Neural cell (in vitro differentiated cells): ENCODE data around the gene CXXC1. TPM values are rescaled to one million over a fixed set of nuclear protein-coding genes. Genes with fewer than 3 reads are reported as not detected.

Source experiments
- H2AFZ ChIP-seq: fragments of 200-600, 300-800 bp; sonication (generic), shearing (Covaris generic); 2 replicates; pipeline ENCODE4 v1.6.0; 2014; ENCODE audit warnings: low read depth, mild to moderate bottlenecking, antibody characterized with exemption, low read length, moderate library complexity
- H3F3A ChIP-seq: fragments of 200-600 bp; shearing (Covaris generic); 2 replicates; pipeline ENCODE4 v1.6.1; 2016; ENCODE audit warnings: mild to moderate bottlenecking, moderate library complexity, mixed read lengths, antibody characterized with exemption, low read length; ENCODE audit not compliant: insufficient read depth, poor library complexity, severe bottlenecking
- H3K27ac ChIP-seq: fragments of 200-600, 300-800 bp; sonication (generic), shearing (Covaris generic); 2 replicates; pipeline ENCODE4 v1.5.1; 2014; ENCODE audit warnings: mild to moderate bottlenecking, low read length, moderate library complexity
- H3K27me3 ChIP-seq: fragments of 300-800, 200-600 bp; sonication (generic), shearing (Covaris generic); 2 replicates; pipeline ENCODE4 v1.6.0; 2014; ENCODE audit warnings: mild to moderate bottlenecking, low read depth, low read length, moderate library complexity; ENCODE audit not compliant: insufficient read depth
- H3K36me3 ChIP-seq: fragments of 300-800, 200-600 bp; sonication (generic), shearing (Covaris generic); 2 replicates; pipeline ENCODE4 v1.5.1; 2014; ENCODE audit warnings: mild to moderate bottlenecking, antibody characterized with exemption, low read length, moderate library complexity; ENCODE audit not compliant: insufficient read depth
- H3K4me2 ChIP-seq: fragments of 300-800, 200-600 bp; sonication (generic), shearing (Covaris generic); 2 replicates; pipeline ENCODE4 v1.6.0; 2014; ENCODE audit warnings: mild to moderate bottlenecking, low read length
- H3K4me3 ChIP-seq: fragments of 300-800, 200-600 bp; sonication (generic), shearing (Covaris generic); 2 replicates; pipeline ENCODE4 v1.5.1; 2014; ENCODE audit warnings: mild to moderate bottlenecking, low read length, moderate library complexity
- H3K79me2 ChIP-seq: fragments of 200-600 bp; shearing (Covaris generic); replicated peaks from 2 replicates; pipeline ENCODE4 v1.6.0; 2014; ENCODE audit warnings: mild to moderate bottlenecking, low read length, moderate library complexity; ENCODE audit not compliant: insufficient read depth
- H3K9ac ChIP-seq: fragments of 300-800, 200-600 bp; sonication (generic), shearing (Covaris generic); 2 replicates; pipeline ENCODE4 v1.6.1; 2016; ENCODE audit warnings: mild to moderate bottlenecking, low read length, mixed read lengths
- H3K9me2 ChIP-seq: fragments of 200-600 bp; shearing (Covaris generic); 2 replicates; pipeline ENCODE4 v1.6.1; 2016; ENCODE audit warnings: mild to moderate bottlenecking, low read length, mixed read lengths; ENCODE audit not compliant: insufficient read depth
- H3K9me3 ChIP-seq: fragments of 200-600, 300-800 bp; sonication (generic), shearing (Covaris generic); 2 replicates; pipeline ENCODE4 v1.6.1; 2016; ENCODE audit warnings: mild to moderate bottlenecking, mixed run types, low read length, moderate library complexity, mixed read lengths
- H4K20me1 ChIP-seq: fragments of 200-600 bp; shearing (Covaris generic); 2 replicates; pipeline ENCODE4 v1.6.1; 2016; ENCODE audit warnings: mild to moderate bottlenecking, mixed run types; ENCODE audit not compliant: insufficient read depth
- EP300 ChIP-seq: fragments of 450-650 bp; conservative IDR thresholded peaks from 2 replicates; pipeline ENCODE4 v1.6.1; 2014; ENCODE audit warnings: antibody characterized with exemption, mild to moderate bottlenecking, moderate library complexity; ENCODE audit not compliant: poor library complexity, severe bottlenecking
- EZH2 ChIP-seq: fragments of 200-600, 300-800 bp; shearing (Covaris generic), sonication (generic); IDR thresholded peaks from 2 replicates; pipeline ENCODE4 v1.6.1; 2014; ENCODE audit warnings: antibody characterized with exemption, low read length, borderline replicate concordance, mild to moderate bottlenecking; ENCODE audit not compliant: insufficient read depth, poor library complexity, severe bottlenecking
- MXI1 ChIP-seq: fragments of 450-650 bp; conservative IDR thresholded peaks from 2 replicates; pipeline ENCODE4 v1.6.1; 2014; ENCODE audit warnings: antibody characterized with exemption, mild to moderate bottlenecking; ENCODE audit not compliant: poor library complexity, severe bottlenecking
- POLR2AphosphoS5 ChIP-seq: IDR thresholded peaks from 2 replicates; pipeline ENCODE4 v1.6.1; 2012
- RAD21 ChIP-seq: fragments of 450-650 bp; conservative IDR thresholded peaks from 2 replicates; pipeline ENCODE4 v1.6.1; 2014; ENCODE audit warnings: antibody characterized with exemption, mild to moderate bottlenecking, moderate library complexity
- SMC3 ChIP-seq: fragments of 450-650 bp; conservative IDR thresholded peaks from 2 replicates; pipeline ENCODE4 v1.6.1; 2014; ENCODE audit warnings: antibody characterized with exemption, mild to moderate bottlenecking, moderate library complexity; ENCODE audit not compliant: poor library complexity
- TAF1 ChIP-seq: IDR thresholded peaks from 2 replicates; pipeline ENCODE4 v1.6.1; 2012; ENCODE audit warnings: low read depth
- polyA plus RNA-seq: library from polyadenylated mRNA; depleted of rRNA; stranded (reverse); fragments of >200 nt; gene quantifications from 2 replicates; pipeline ENCODE4 v1.2.3, GENCODE V29; 2014
- TF ChIP-seq, protein P1 (sequence below): fragments of 450-650 bp; IDR thresholded peaks from 2 replicates; pipeline ENCODE4 v1.5.1; 2014; ENCODE audit warnings: antibody characterized with exemption, mild to moderate bottlenecking, moderate library complexity; ENCODE audit not compliant: poor library complexity, severe bottlenecking
- TF ChIP-seq, protein P2 (sequence below): IDR thresholded peaks from 2 replicates; pipeline ENCODE4 v1.6.1; 2012; ENCODE audit warnings: borderline replicate concordance

Gene CXXC1
- polyA plus RNA-seq, 1 donor from 2014 or later: 99.8 TPM

DNA sequence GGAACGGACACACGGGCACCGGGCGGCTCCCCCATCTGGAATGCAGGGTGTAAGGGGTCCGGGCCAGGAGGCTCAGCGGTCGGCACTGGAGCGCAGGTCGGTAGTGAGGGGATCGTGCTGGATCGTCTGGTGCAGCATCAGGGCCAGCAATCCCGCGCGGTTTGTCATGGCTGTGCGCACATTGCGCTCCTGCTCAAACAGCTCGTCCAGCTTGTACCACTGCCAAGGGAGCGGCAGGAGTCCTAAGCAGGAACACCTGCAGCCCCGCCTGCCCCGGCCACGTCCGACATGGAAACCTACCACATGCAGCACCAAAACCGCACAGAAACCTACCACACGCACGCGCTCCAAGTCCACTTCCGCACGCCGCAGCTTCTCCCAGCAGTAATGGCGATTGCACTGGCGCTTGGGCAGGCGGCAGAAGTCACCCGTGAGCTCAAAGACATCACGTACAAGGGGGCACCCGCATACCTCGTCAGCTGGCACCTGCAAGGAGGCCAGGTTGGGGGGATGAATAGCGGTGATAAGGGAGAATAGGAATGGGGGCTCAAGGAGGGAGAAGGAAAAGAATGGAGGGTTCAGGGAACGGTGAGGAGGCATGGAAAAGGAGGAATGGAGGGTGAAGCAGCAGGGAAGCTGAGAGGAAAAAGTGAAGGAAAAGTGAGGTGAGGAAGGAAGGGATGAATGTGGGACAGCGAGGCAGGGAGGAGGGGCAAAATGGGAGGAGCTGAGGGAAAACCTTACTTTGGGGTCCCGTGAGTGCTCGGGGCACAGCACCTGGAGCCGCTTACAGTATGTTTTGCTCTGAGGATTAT is 4.8 kb downstream of the CXXC1 start:
- no peak overlapping the region for H3K27ac ChIP-seq
- H3K27me3 ChIP-seq: no peaks in the 10 kb centered on the region
- no peak for TF ChIP-seq SMC3
- TF ChIP-seq EP300: no peak
- TF ChIP-seq RAD21: no peak
- TF ChIP-seq, protein P1, sequence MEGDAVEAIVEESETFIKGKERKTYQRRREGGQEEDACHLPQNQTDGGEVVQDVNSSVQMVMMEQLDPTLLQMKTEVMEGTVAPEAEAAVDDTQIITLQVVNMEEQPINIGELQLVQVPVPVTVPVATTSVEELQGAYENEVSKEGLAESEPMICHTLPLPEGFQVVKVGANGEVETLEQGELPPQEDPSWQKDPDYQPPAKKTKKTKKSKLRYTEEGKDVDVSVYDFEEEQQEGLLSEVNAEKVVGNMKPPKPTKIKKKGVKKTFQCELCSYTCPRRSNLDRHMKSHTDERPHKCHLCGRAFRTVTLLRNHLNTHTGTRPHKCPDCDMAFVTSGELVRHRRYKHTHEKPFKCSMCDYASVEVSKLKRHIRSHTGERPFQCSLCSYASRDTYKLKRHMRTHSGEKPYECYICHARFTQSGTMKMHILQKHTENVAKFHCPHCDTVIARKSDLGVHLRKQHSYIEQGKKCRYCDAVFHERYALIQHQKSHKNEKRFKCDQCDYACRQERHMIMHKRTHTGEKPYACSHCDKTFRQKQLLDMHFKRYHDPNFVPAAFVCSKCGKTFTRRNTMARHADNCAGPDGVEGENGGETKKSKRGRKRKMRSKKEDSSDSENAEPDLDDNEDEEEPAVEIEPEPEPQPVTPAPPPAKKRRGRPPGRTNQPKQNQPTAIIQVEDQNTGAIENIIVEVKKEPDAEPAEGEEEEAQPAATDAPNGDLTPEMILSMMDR: no peak
- TF ChIP-seq, protein P2, sequence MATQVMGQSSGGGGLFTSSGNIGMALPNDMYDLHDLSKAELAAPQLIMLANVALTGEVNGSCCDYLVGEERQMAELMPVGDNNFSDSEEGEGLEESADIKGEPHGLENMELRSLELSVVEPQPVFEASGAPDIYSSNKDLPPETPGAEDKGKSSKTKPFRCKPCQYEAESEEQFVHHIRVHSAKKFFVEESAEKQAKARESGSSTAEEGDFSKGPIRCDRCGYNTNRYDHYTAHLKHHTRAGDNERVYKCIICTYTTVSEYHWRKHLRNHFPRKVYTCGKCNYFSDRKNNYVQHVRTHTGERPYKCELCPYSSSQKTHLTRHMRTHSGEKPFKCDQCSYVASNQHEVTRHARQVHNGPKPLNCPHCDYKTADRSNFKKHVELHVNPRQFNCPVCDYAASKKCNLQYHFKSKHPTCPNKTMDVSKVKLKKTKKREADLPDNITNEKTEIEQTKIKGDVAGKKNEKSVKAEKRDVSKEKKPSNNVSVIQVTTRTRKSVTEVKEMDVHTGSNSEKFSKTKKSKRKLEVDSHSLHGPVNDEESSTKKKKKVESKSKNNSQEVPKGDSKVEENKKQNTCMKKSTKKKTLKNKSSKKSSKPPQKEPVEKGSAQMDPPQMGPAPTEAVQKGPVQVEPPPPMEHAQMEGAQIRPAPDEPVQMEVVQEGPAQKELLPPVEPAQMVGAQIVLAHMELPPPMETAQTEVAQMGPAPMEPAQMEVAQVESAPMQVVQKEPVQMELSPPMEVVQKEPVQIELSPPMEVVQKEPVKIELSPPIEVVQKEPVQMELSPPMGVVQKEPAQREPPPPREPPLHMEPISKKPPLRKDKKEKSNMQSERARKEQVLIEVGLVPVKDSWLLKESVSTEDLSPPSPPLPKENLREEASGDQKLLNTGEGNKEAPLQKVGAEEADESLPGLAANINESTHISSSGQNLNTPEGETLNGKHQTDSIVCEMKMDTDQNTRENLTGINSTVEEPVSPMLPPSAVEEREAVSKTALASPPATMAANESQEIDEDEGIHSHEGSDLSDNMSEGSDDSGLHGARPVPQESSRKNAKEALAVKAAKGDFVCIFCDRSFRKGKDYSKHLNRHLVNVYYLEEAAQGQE: no peak
- no peak for TF ChIP-seq MXI1
- no peak for TF ChIP-seq POLR2AphosphoS5
- no peak for TF ChIP-seq TAF1
- TF ChIP-seq EZH2: no peak
- no peaks in the 10 kb centered on the region for H3F3A ChIP-seq
- no peaks in the 10 kb centered on the region for H4K20me1 ChIP-seq
- no peaks in the 10 kb centered on the region for H3K9me3 ChIP-seq
- no peak overlapping the region for H3K4me2 ChIP-seq
- no peaks in the 10 kb centered on the region for H3K36me3 ChIP-seq
- H3K4me3 ChIP-seq: peak overlapping the region; percentile 82
- H2AFZ ChIP-seq: no peak overlapping the region
- no peak overlapping the region for H3K9ac ChIP-seq
- peaks cover 26% of the 10 kb centered on the region for H3K79me2 ChIP-seq
- no peaks in the 10 kb centered on the region for H3K9me2 ChIP-seq

DNA sequence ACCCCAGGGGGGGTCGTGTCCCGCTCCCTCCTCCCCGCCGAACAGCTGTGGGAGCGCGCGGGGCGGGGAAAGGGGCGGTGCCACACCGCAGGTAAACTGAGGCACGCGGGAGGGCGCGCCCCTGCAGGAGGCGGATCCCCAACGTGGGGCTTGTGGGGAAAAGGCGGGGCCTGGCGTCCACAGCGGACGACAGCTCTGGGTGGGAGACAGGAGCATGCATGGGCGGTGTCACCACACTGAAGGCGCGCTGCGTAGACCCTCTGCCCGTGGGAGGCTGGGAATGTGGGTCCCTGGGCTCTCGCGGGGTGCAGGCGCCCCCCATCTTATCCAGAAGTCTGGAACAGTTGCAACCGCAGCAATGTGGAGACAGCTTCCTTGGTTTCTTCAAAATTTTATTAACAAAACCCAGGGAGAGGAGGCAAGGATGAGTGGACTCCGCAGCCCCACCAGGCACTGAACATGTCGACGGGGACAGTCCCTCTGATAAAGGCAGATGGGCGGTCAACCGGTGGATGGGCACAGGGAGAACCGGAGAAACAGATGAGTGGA is 5.4 kb downstream of the CXXC1 start:
- Histone ChIP-seq H3K79me2 (peaks cover 26% of the 10 kb centered on the region), H3K27me3 (no peaks in the 10 kb centered on the region), H3K27ac (peak overlapping the region; percentile 95), H3F3A (no peaks in the 10 kb centered on the region), H3K9ac (peak overlapping the region; percentile 90), H3K4me3 (peak overlapping the region; percentile 82), H3K4me2 (peak overlapping the region; percentile 95), H3K36me3 (no peaks in the 10 kb centered on the region), H3K9me2 (no peaks in the 10 kb centered on the region), H4K20me1 (no peaks in the 10 kb centered on the region), H2AFZ (peak overlapping the region; percentile 90), H3K9me3 (no peaks in the 10 kb centered on the region)
- TF ChIP-seq SMC3 (no peak), EP300 (no peak), MXI1 (no peak)
- TF ChIP-seq, protein P2: no peak
- TF ChIP-seq, protein P1: no peak
